SK-N-SH treated with all-trans-retinoic acid at 6 μM for 48 hours (cell line): ENCODE results near the gene ZSCAN1.
"Not testable (repeated sequence)": the region's sequence is repeated elsewhere in the genome, so short reads cannot be mapped to it uniquely, and the experiment has no call there.

Source experiments
- ATAC-seq: fragments of 200-7000 bp; cut with Tn5 transposase; 3 replicates; pipeline ENCODE4 v1.9.1; 2020; ENCODE audit warnings: mild to moderate bottlenecking, moderate library complexity
- ARNTL ChIP-seq: fragments of 450-650 bp; formaldehyde crosslinking; IDR thresholded peaks from 2 replicates; pipeline ENCODE4 v1.5.0; 2020; ENCODE audit warnings: low read depth, mild to moderate bottlenecking, moderate library complexity, borderline replicate concordance
- CREB5 ChIP-seq: fragments of 250-450 bp; sonication (Bioruptor Pico); IDR thresholded peaks from 2 replicates; pipeline ENCODE4 v1.5.1; 2020; ENCODE audit warnings: low read depth, mild to moderate bottlenecking, moderate library complexity
- CSDC2 ChIP-seq: fragments of 250-450 bp; sonication (Bioruptor Pico); IDR thresholded peaks from 2 replicates; pipeline ENCODE4 v1.5.0; 2020; ENCODE audit warnings: mild to moderate bottlenecking, moderate library complexity
- CSRNP3 ChIP-seq: fragments of 250-450 bp; sonication (Bioruptor Pico); IDR thresholded peaks from 2 replicates; pipeline ENCODE4 v1.5.1; 2021; ENCODE audit warnings: mild to moderate bottlenecking, moderate library complexity
- ESRRG ChIP-seq: fragments of 250-450 bp; sonication (Bioruptor Pico); IDR thresholded peaks from 2 replicates; pipeline ENCODE4 v1.6.1; 2021; ENCODE audit warnings: mild to moderate bottlenecking
- GLIS3 ChIP-seq: fragments of 250-450 bp; sonication (Bioruptor Pico); IDR thresholded peaks from 2 replicates; pipeline ENCODE4 v1.5.0; 2020; ENCODE audit warnings: mild to moderate bottlenecking, moderate library complexity
- ISL1 ChIP-seq: fragments of 250-450 bp; sonication (Bioruptor Pico); IDR thresholded peaks from 2 replicates; pipeline ENCODE4 v2.1.2; 2022; ENCODE audit warnings: mild to moderate bottlenecking, moderate library complexity
- OSR1 ChIP-seq: fragments of 250-450 bp; sonication (Bioruptor Pico); IDR thresholded peaks from 2 replicates; pipeline ENCODE4 v1.8.0; 2022; ENCODE audit warnings: moderate library complexity, mild to moderate bottlenecking, inconsistent platforms
- POU6F1 ChIP-seq: fragments of 250-450 bp; sonication (Bioruptor Pico); IDR thresholded peaks from 2 replicates; pipeline ENCODE4 v1.8.0; 2021; ENCODE audit warnings: low read depth, mild to moderate bottlenecking, moderate library complexity, borderline replicate concordance
- PPARA ChIP-seq: fragments of 250-450 bp; sonication (Bioruptor Pico); IDR thresholded peaks from 2 replicates; pipeline ENCODE4 v1.5.0; 2020; ENCODE audit warnings: mild to moderate bottlenecking, borderline replicate concordance
- RARB ChIP-seq: fragments of 250-450 bp; sonication (Bioruptor Pico); IDR thresholded peaks from 2 replicates; pipeline ENCODE4 v1.8.0; 2021; ENCODE audit warnings: mild to moderate bottlenecking, moderate library complexity
- SNAI2 ChIP-seq: fragments of 250-450 bp; sonication (Bioruptor Pico); IDR thresholded peaks from 2 replicates; pipeline ENCODE4 v1.5.0; 2020; ENCODE audit warnings: mild to moderate bottlenecking, moderate library complexity
- TCF4 ChIP-seq: fragments of 250-450 bp; sonication (Bioruptor Pico); IDR thresholded peaks from 2 replicates; pipeline ENCODE4 v1.8.0; 2021; ENCODE audit warnings: mild to moderate bottlenecking, moderate library complexity, borderline replicate concordance
- TOX ChIP-seq: fragments of 250-450 bp; sonication (Bioruptor Pico); IDR thresholded peaks from 2 replicates; pipeline ENCODE4 v1.8.0; 2021; ENCODE audit warnings: mild to moderate bottlenecking, moderate library complexity, borderline replicate concordance
- TSHZ2 ChIP-seq: fragments of 250-450 bp; sonication (Bioruptor Pico); IDR thresholded peaks from 2 replicates; pipeline ENCODE4 v1.5.0; 2020; ENCODE audit warnings: mild to moderate bottlenecking, moderate library complexity
- ZC3H10 ChIP-seq: fragments of 250-450 bp; sonication (Bioruptor Pico); IDR thresholded peaks from 2 replicates; pipeline ENCODE4 v1.5.1; 2021; ENCODE audit warnings: mild to moderate bottlenecking, moderate library complexity
- ZFP3 ChIP-seq: fragments of 250-450 bp; sonication (Bioruptor Pico); IDR thresholded peaks from 2 replicates; pipeline ENCODE4 v1.5.0; 2020; ENCODE audit warnings: mild to moderate bottlenecking, moderate library complexity
- ZFP30 ChIP-seq: fragments of 450-650 bp; formaldehyde crosslinking; IDR thresholded peaks from 2 replicates; pipeline ENCODE4 v1.5.0; 2022; ENCODE audit warnings: mild to moderate bottlenecking, moderate library complexity
- ZNF70 ChIP-seq: fragments of 450-650 bp; formaldehyde crosslinking; IDR thresholded peaks from 2 replicates; pipeline ENCODE4 v1.5.0; 2020; ENCODE audit warnings: mild to moderate bottlenecking, moderate library complexity
- ZNF8 ChIP-seq: fragments of 450-650 bp; formaldehyde crosslinking; IDR thresholded peaks from 2 replicates; pipeline ENCODE4 v1.5.0; 2020; ENCODE audit warnings: mild to moderate bottlenecking, moderate library complexity
- TF ChIP-seq, protein P1 (sequence below): fragments of 250-450 bp; sonication (Bioruptor Pico); IDR thresholded peaks from 2 replicates; pipeline ENCODE4 v1.8.0; 2020; ENCODE audit warnings: mild to moderate bottlenecking, moderate library complexity, borderline replicate concordance

The ZSCAN1 gene

GRCh38 chr19:58007285-58007684 lies 26.5 kb upstream of the ZSCAN1 start:
- TF ChIP-seq RARB (CRISPR knock-in tag), result no peak
- TF ChIP-seq SNAI2, result no peak
- TF ChIP-seq ISL1 (CRISPR knock-in tag), result no peak
- TF ChIP-seq CSRNP3 (CRISPR knock-in tag), result no peak
- TF ChIP-seq ZC3H10 (CRISPR knock-in tag), result no peak
- TF ChIP-seq TOX, result no peak
- TF ChIP-seq POU6F1 (CRISPR knock-in tag), result no peak
- TF ChIP-seq ZNF70 (CRISPR knock-in tag), result no peak
- no peak for TF ChIP-seq ZFP30 (CRISPR knock-in tag)
- TF ChIP-seq ESRRG (CRISPR knock-in tag), result no peak
- no peak for TF ChIP-seq GLIS3 (CRISPR knock-in tag)
- no peak for TF ChIP-seq ZFP3 (CRISPR knock-in tag)
- no peak for TF ChIP-seq PPARA
- TF ChIP-seq CREB5 (CRISPR knock-in tag), result no peak
- no peak for TF ChIP-seq TSHZ2
- no peak for TF ChIP-seq CSDC2 (CRISPR knock-in tag)
- no peak for TF ChIP-seq ARNTL (CRISPR knock-in tag)
- TF ChIP-seq OSR1 (CRISPR knock-in tag), result no peak
- TF ChIP-seq ZNF8 (CRISPR knock-in tag), result no peak
- TF ChIP-seq TCF4 (CRISPR knock-in tag), result no peak
- ATAC-seq, result no peak

- ATAC-seq, result not testable (repeated sequence)
Measured at GRCh38 chr19:58008877-58009276, 24.9 kb upstream of the ZSCAN1 start.

- TF ChIP-seq ZFP30 (CRISPR knock-in tag) (no peak), OSR1 (CRISPR knock-in tag) (no peak), ZC3H10 (CRISPR knock-in tag) (no peak), RARB (CRISPR knock-in tag) (no peak)
- ATAC-seq, result no peak
Measured at GRCh38 chr19:58009301-58009665, 24.5 kb upstream of the ZSCAN1 start.

DNA sequence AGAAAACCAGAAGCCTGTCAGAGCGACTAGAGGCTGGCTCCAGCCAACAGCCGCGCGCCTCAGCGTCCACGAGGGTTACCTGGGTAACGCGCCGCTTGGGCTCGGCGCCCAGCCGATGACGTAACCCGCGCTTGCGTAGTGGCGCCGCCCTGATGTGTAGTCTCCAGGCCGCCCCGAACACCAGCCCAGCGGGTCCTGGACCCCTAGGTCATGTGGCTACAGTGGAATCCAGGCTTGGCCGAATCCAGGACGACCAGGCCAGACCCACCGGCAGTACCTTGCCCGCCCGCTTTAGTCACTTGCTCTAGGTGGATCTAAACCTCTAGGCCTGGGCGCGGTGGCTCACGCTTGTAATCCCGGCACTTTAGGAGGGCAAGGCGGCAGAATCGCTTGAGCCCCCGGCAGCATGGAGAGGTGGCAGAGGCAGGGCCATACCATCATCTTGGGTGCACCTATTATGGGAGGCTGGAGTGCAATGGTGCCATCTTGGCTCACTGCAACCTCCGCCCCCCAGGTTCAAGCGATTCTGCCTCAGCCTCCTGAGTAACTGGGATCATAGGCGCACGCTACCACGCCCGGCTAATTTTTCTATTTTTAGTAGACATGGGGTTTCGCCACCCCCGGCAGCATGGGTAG lies 24.0 kb upstream of the ZSCAN1 start:
- TF ChIP-seq GLIS3 (CRISPR knock-in tag), result no peak
- TF ChIP-seq ZFP30 (CRISPR knock-in tag), result no peak
- no peak for TF ChIP-seq ZNF70 (CRISPR knock-in tag)
- TF ChIP-seq ZFP3 (CRISPR knock-in tag), result no peak
- TF ChIP-seq, protein P1, sequence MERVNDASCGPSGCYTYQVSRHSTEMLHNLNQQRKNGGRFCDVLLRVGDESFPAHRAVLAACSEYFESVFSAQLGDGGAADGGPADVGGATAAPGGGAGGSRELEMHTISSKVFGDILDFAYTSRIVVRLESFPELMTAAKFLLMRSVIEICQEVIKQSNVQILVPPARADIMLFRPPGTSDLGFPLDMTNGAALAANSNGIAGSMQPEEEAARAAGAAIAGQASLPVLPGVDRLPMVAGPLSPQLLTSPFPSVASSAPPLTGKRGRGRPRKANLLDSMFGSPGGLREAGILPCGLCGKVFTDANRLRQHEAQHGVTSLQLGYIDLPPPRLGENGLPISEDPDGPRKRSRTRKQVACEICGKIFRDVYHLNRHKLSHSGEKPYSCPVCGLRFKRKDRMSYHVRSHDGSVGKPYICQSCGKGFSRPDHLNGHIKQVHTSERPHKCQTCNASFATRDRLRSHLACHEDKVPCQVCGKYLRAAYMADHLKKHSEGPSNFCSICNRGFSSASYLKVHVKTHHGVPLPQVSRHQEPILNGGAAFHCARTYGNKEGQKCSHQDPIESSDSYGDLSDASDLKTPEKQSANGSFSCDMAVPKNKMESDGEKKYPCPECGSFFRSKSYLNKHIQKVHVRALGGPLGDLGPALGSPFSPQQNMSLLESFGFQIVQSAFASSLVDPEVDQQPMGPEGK (CRISPR knock-in tag), result no peak
- TF ChIP-seq ZC3H10 (CRISPR knock-in tag), result no peak
- TF ChIP-seq ESRRG (CRISPR knock-in tag), result no peak
- TF ChIP-seq TOX, result no peak
- no peak for ATAC-seq
